NOMO-1 treated with dmso at 0.1 percent for 144 hours (cell line): ENCODE measurements around the gene IGSF10.
"Not testable (repeated sequence)": the region's sequence is repeated elsewhere in the genome, so short reads cannot be mapped to it uniquely, and the experiment has no call there.

ENCODE experiments used
- DNase-seq: peaks from one replicate; lab custom pipeline; 2025; ENCODE audit not compliant: unreplicated experiment; lab: John Stamatoyannopoulos, UW

IGSF10 gene

GRCh38 chr3:151460774-151461450, at the start of gene IGSF10:
Gene IGSF10 (minus strand): TSS chr3:151461061. CDS start chr3:151458709, 2,352 bp downstream.
- DNase-seq, result no peak

GRCh38 chr3:151509468-151510135, 48.7 kb upstream of the IGSF10 start:
- not testable (repeated sequence) for DNase-seq

GRCh38 chr3:151504606-151505005, 43.7 kb upstream of the IGSF10 start:
- no peak for DNase-seq

- no peak for DNase-seq
Measured at GRCh38 chr3:151503074-151503473, 42.2 kb upstream of the IGSF10 start.

- no peak for DNase-seq
Measured at GRCh38 chr3:151501923-151502632, 41.2 kb upstream of the IGSF10 start.

- no peak for DNase-seq
Measured at GRCh38 chr3:151501171-151501922, 40.5 kb upstream of the IGSF10 start.

GRCh38 chr3:151499168-151499567, 38.3 kb upstream of the IGSF10 start:
- DNase-seq, result no peak

GRCh38 chr3:151491525-151491924, 30.7 kb upstream of the IGSF10 start:
- no peak for DNase-seq

- not testable (repeated sequence) for DNase-seq
Measured at GRCh38 chr3:151487833-151488232, 27.0 kb upstream of the IGSF10 start.

GRCh38 chr3:151483961-151484520, 23.2 kb upstream of the IGSF10 start:
- DNase-seq, result no peak

GRCh38 chr3:151483488-151483887, 22.6 kb upstream of the IGSF10 start:
- no peak for DNase-seq

GRCh38 chr3:151480492-151480891, 19.6 kb upstream of the IGSF10 start:
- no peak for DNase-seq

- DNase-seq, result no peak
Measured at GRCh38 chr3:151479452-151479851, 18.6 kb upstream of the IGSF10 start.

GRCh38 chr3:151478335-151478697, 17.5 kb upstream of the IGSF10 start:
- DNase-seq, result no peak

- DNase-seq, result no peak
Measured at GRCh38 chr3:151477591-151478334, 16.9 kb upstream of the IGSF10 start.

GRCh38 chr3:151476344-151477018, 15.6 kb upstream of the IGSF10 start:
- no peak for DNase-seq

GRCh38 chr3:151468284-151468917, 7.5 kb upstream of the IGSF10 start:
- peak; percentile 5 for DNase-seq

- DNase-seq, result peak; percentile 60
Measured at GRCh38 chr3:151467069-151467468, 6.2 kb upstream of the IGSF10 start.

GRCh38 chr3:151462991-151463390, 2.1 kb upstream of the IGSF10 start:
- no peak for DNase-seq
